Stomach (tissue), 4 donors: ENCODE data around the gene EGFR.

ENCODE experiments used
- CTCF ChIP-seq, 7 experiments: fragments of 450-650 bp in 4 of 7; fragments of 200-600 bp in 3 of 7; sonication (generic) in 3 of 7; IDR thresholded peaks; one replicate each; pipeline ENCODE4 v1.5.1; 2016 to 2019; ENCODE audit warnings: antibody characterized with exemption in 7 of 7, control low read depth in 2 of 7, mild to moderate bottlenecking in 1 of 7
- POLR2A ChIP-seq, 4 donors: fragments of 450-650 bp; IDR thresholded peaks; one replicate each; pipeline ENCODE4 v1.6.1; 2016; ENCODE audit warnings: antibody characterized with exemption in 4 of 4, control low read depth in 2 of 4, mild to moderate bottlenecking in 1 of 4, moderate library complexity in 1 of 4

DNA sequence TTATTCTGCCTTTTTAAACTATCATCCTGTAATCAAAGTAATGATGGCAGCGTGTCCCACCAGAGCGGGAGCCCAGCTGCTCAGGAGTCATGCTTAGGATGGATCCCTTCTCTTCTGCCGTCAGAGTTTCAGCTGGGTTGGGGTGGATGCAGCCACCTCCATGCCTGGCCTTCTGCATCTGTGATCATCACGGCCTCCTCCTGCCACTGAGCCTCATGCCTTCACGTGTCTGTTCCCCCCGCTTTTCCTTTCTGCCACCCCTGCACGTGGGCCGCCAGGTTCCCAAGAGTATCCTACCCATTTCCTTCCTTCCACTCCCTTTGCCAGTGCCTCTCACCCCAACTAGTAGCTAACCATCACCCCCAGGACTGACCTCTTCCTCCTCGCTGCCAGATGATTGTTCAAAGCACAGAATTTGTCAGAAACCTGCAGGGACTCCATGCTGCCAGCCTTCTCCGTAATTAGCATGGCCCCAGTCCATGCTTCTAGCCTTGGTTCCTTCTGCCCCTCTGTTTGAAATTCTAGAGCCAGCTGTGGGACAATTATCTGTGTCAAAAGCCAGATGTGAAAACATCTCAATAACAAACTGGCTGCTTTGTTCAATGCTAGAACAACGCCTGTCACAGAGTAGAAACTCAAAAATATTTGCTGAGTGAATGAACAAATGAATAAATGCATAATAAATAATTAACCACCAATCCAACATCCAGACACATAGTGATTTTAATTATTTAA is 151.7 kb downstream of the EGFR start:
- TF ChIP-seq CTCF (IDR thresholded peaks at IDR 0.05) (no peak), POLR2A (IDR thresholded peaks at IDR 0.05) (no peak)
